Testis (tissue), 2 donors: Measurements from ENCODE around the gene FRMD8.

ENCODE experiments used
- POLR2A ChIP-seq: fragments of 450-650 bp; IDR thresholded peaks from one replicate; pipeline ENCODE4 v1.6.1; 2017; ENCODE audit warnings: antibody characterized with exemption, mild to moderate bottlenecking, moderate library complexity
- TF ChIP-seq, protein P1 (sequence below), 3 experiments: fragments of 450-650 bp in 2 of 3; fragments of 200-600 bp in 1 of 3; sonication (generic) in 1 of 3; IDR thresholded peaks; one replicate each; pipeline ENCODE4 v1.5.1; 2016 to 2019; ENCODE audit warnings: antibody characterized with exemption in 3 of 3, mild to moderate bottlenecking in 2 of 3, moderate library complexity in 1 of 3

DNA sequence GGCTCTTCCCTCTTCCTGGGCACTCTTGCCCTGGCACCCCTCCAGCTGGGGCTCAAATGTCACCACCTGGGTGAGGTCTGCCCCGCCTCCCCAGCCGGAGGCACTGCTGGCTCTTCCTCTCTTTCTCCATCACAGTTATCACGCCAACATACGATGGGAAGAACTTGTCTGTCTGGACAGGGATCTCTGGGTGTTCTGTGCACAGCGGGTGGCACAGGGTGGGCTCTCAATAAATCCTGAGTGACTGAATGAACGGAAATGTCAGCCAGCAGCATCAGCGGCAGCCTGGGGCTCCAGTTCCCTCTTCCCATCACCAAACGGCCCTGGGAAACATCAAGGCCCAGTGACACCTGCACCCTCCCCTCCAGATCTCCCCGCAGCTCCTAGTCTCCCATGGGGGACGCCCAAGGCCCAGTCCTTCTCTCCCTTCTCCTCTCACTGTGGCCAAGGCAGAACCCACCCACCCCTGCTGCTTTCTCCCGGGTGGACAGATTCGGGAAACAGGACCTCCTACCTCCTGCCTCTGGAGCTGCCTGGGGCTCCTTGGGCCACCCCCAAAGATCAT lies 3.6 kb upstream of the FRMD8 start:
- TF ChIP-seq, protein P1, sequence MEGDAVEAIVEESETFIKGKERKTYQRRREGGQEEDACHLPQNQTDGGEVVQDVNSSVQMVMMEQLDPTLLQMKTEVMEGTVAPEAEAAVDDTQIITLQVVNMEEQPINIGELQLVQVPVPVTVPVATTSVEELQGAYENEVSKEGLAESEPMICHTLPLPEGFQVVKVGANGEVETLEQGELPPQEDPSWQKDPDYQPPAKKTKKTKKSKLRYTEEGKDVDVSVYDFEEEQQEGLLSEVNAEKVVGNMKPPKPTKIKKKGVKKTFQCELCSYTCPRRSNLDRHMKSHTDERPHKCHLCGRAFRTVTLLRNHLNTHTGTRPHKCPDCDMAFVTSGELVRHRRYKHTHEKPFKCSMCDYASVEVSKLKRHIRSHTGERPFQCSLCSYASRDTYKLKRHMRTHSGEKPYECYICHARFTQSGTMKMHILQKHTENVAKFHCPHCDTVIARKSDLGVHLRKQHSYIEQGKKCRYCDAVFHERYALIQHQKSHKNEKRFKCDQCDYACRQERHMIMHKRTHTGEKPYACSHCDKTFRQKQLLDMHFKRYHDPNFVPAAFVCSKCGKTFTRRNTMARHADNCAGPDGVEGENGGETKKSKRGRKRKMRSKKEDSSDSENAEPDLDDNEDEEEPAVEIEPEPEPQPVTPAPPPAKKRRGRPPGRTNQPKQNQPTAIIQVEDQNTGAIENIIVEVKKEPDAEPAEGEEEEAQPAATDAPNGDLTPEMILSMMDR (IDR thresholded peaks at IDR 0.05), result no peak
- TF ChIP-seq POLR2A, result no peak
